Neuronal stem cell (in vitro differentiated cells): ENCODE results near the gene CDA.

Source experiments
- DNase-seq: peaks from one replicate; pipeline ENCODE4 v3.0.0-alpha.2; 2013; ENCODE audit warnings: low spot score
- H2AFZ ChIP-seq: one replicate; pipeline ENCODE4 v1.6.1; 2013; ENCODE audit warnings: mild to moderate bottlenecking, low read length, inconsistent platforms
- H2AK5ac ChIP-seq: 2 replicates; pipeline ENCODE4 v1.6.1; 2013; ENCODE audit warnings: low read depth, mild to moderate bottlenecking, inconsistent platforms, low read length, moderate library complexity, mixed read lengths
- H2BK120ac ChIP-seq: 2 replicates; pipeline ENCODE4 v1.6.1; 2013; ENCODE audit warnings: low read depth, mild to moderate bottlenecking, inconsistent platforms, low read length, moderate library complexity, mixed read lengths
- H2BK12ac ChIP-seq: one replicate; pipeline ENCODE4 v1.6.1; 2013; ENCODE audit warnings: low read length, inconsistent platforms
- H2BK15ac ChIP-seq: 2 replicates; pipeline ENCODE4 v1.6.1; 2013; ENCODE audit warnings: mild to moderate bottlenecking, low read length, inconsistent platforms, mixed read lengths
- H2BK5ac ChIP-seq: one replicate; pipeline ENCODE4 v1.6.1; 2013; ENCODE audit warnings: inconsistent platforms, mild to moderate bottlenecking, low read length, moderate library complexity
- H3K14ac ChIP-seq: one replicate; pipeline ENCODE4 v1.6.1; 2013; ENCODE audit warnings: low read length, inconsistent platforms
- H3K18ac ChIP-seq: 2 replicates; pipeline ENCODE4 v1.6.1; 2013; ENCODE audit warnings: low read length, inconsistent platforms
- H3K23ac ChIP-seq: 2 replicates; pipeline ENCODE4 v1.6.1; 2013; ENCODE audit warnings: low read depth, mild to moderate bottlenecking, mixed read lengths, low read length, inconsistent platforms; ENCODE audit not compliant: poor library complexity
- H3K27ac ChIP-seq: replicated peaks from 3 replicates; pipeline ENCODE4 v1.5.1; 2013; ENCODE audit warnings: low read length, inconsistent platforms
- H3K27me3 ChIP-seq, 3 experiments: 2 replicates each; pipeline ENCODE4 v1.6.1; 2013; ENCODE audit warnings: low read length in 3 of 3, mild to moderate bottlenecking in 2 of 3, inconsistent platforms in 1 of 3, low read depth in 1 of 3, mixed read lengths in 1 of 3, moderate library complexity in 1 of 3; ENCODE audit not compliant: control insufficient read depth in 3 of 3, insufficient read depth in 3 of 3
- H3K36me3 ChIP-seq, 2 donors: replicated peaks in 1 of 2; 2 replicates each; pipeline ENCODE4 v1.6.1; 2013; ENCODE audit warnings: low read length in 2 of 2; ENCODE audit not compliant: control insufficient read depth in 2 of 2, insufficient read depth in 2 of 2
- H3K4ac ChIP-seq: 2 replicates; pipeline ENCODE4 v1.6.1; 2013; ENCODE audit warnings: inconsistent platforms, mild to moderate bottlenecking, low read length, moderate library complexity
- H3K4me1 ChIP-seq, 2 donors: 1 replicate in 1 of 2; 2 replicates in 1 of 2; pipeline ENCODE4 v1.6.1; 2013; ENCODE audit warnings: low read length in 2 of 2, low read depth in 1 of 2; ENCODE audit not compliant: control insufficient read depth in 2 of 2, insufficient read depth in 1 of 2
- H3K4me2 ChIP-seq: one replicate; pipeline ENCODE4 v1.6.1; 2013; ENCODE audit warnings: mild to moderate bottlenecking, low read length, inconsistent platforms; ENCODE audit not compliant: insufficient read depth, poor library complexity, severe bottlenecking
- H3K4me3 ChIP-seq, 2 donors: 2 replicates each; pipeline ENCODE4 v1.5.1; 2013; ENCODE audit warnings: low read length in 2 of 2, mild to moderate bottlenecking in 2 of 2, inconsistent platforms in 1 of 2, moderate library complexity in 1 of 2
- H3K79me1 ChIP-seq: one replicate; pipeline ENCODE4 v1.6.1; 2013; ENCODE audit warnings: low read depth, mild to moderate bottlenecking, inconsistent platforms, low read length, moderate library complexity
- H3K9ac ChIP-seq: one replicate; pipeline ENCODE4 v1.6.1; 2013; ENCODE audit warnings: mild to moderate bottlenecking, low read depth, low read length, inconsistent platforms; ENCODE audit not compliant: poor library complexity
- H3K9me3 ChIP-seq, 2 donors: replicated peaks in 1 of 2; 2 replicates each; pipeline versions ENCODE3 to v1.6.1; 2013; ENCODE audit warnings: low read length in 2 of 2, mild to moderate bottlenecking in 2 of 2, inconsistent platforms in 1 of 2, low read depth in 1 of 2, mixed read lengths in 1 of 2, moderate library complexity in 1 of 2; ENCODE audit not compliant: control insufficient read depth in 2 of 2, insufficient read depth in 1 of 2
- H4K8ac ChIP-seq: one replicate; pipeline ENCODE4 v1.6.1; 2013; ENCODE audit warnings: low read depth, mild to moderate bottlenecking, inconsistent platforms, low read length, moderate library complexity
- H4K91ac ChIP-seq: one replicate; pipeline ENCODE4 v1.6.1; 2013; ENCODE audit warnings: low read length, low read depth, mild to moderate bottlenecking, inconsistent platforms; ENCODE audit not compliant: poor library complexity
- WGBS, 2 donors: extraction: QIAGEN DNeasy Blood & Tissue Kit; methylation state at CpG; one replicate each; pipeline ENCODE4 v1.1.7; 2013; ENCODE audit warnings: missing lambda C conversion rate in 2 of 2, mixed read lengths in 1 of 2; ENCODE audit not compliant: insufficient read length in 2 of 2, insufficient replicate concordance in 1 of 2; ENCODE audit errors: extremely low coverage in 2 of 2; 5-methylcytosine and 5-hydroxymethylcytosine counted together

CDA gene

GRCh38 chr1:20586953-20587660 is 1.8 kb upstream of the CDA start:
- H2AFZ ChIP-seq = no peak overlapping the region
- H3K4me1 ChIP-seq = peaks cover 0 to 10% of the 10 kb centered on the region in 2 donors
- DNase-seq = no peak
- no peak overlapping the region for H2BK5ac ChIP-seq
- peak overlapping the region; percentile 77 for H2AK5ac ChIP-seq
- no peak overlapping the region for H4K8ac ChIP-seq
- H3K27me3 ChIP-seq = peaks cover 0 to 30% (median 0%) of the 10 kb centered on the region in 3 experiments
- H3K9ac ChIP-seq = no peak overlapping the region
- H2BK120ac ChIP-seq = no peak overlapping the region
- peak overlapping the region; percentile 47 for H3K14ac ChIP-seq
- H3K36me3 ChIP-seq = no peaks in the 10 kb centered on the region
- no peak overlapping the region for H2BK15ac ChIP-seq
- peak overlapping the region; percentile 90 for H3K23ac ChIP-seq
- no peaks in the 10 kb centered on the region for H3K79me1 ChIP-seq
- no peak overlapping the region for H3K4me2 ChIP-seq
- no peak overlapping the region for H3K4me3 ChIP-seq
- no peak overlapping the region for H3K27ac ChIP-seq
- H3K4ac ChIP-seq = no peak overlapping the region
- no peaks in the 10 kb centered on the region for H3K9me3 ChIP-seq
- H4K91ac ChIP-seq = no peak overlapping the region
- H2BK12ac ChIP-seq = no peak overlapping the region
- peak overlapping the region; percentile 8 for H3K18ac ChIP-seq
- WGBS, 2 donors = no CpG with 5 or more reads among the region's 10 CpGs

- Histone ChIP-seq H3K9me3 (no peaks in the 10 kb centered on the region), H3K4ac (no peak overlapping the region), H4K8ac (no peak overlapping the region), H2BK12ac (no peak overlapping the region), H2BK120ac (no peak overlapping the region), H3K36me3 (no peaks in the 10 kb centered on the region), H3K27ac (no peak overlapping the region), H2AK5ac (peak overlapping the region; percentile 77), H3K4me2 (no peak overlapping the region), H3K27me3 (peaks cover 0 to 30% (median 0%) of the 10 kb centered on the region in 3 experiments), H3K4me3 (no peak overlapping the region), H3K18ac (no peak overlapping the region), H3K9ac (peak overlapping the region; percentile 5), H2BK15ac (no peak overlapping the region), H3K79me1 (no peaks in the 10 kb centered on the region), H4K91ac (no peak overlapping the region), H2AFZ (no peak overlapping the region), H3K23ac (no peak overlapping the region), H3K14ac (no peak overlapping the region), H3K4me1 (peaks cover 0 to 10% of the 10 kb centered on the region in 2 donors), H2BK5ac (no peak overlapping the region)
- WGBS, 2 donors = no CpG with 5 or more reads among the region's 2 CpGs
- DNase-seq = no peak
These were observed 1.2 kb upstream of the CDA start for GRCh38 chr1:20587661-20588053.

GRCh38 chr1:20589331-20590278 is 708 bp downstream of the CDA start:
- Histone ChIP-seq H3K4me1 (peaks cover 0 to 10% of the 10 kb centered on the region in 2 donors), H3K36me3 (no peaks in the 10 kb centered on the region), H3K27me3 (peaks cover 0 to 43% (median 0%) of the 10 kb centered on the region in 3 experiments), H3K9me3 (no peaks in the 10 kb centered on the region), H3K18ac (peak overlapping the region; percentile 89), H3K4ac (no peak overlapping the region), H3K4me2 (no peak overlapping the region), H4K91ac (no peak overlapping the region), H3K79me1 (peaks cover 2% of the 10 kb centered on the region), H2BK15ac (peak overlapping the region; percentile 69), H2AK5ac (peak overlapping the region; percentile 85), H3K23ac (peak overlapping the region; percentile 83), H2BK5ac (peak overlapping the region; percentile 88), H3K9ac (no peak overlapping the region), H4K8ac (peak overlapping the region; percentile 56), H2BK12ac (no peak overlapping the region), H2AFZ (no peak overlapping the region), H2BK120ac (peak overlapping the region; percentile 63), H3K14ac (peak overlapping the region; percentile 1), H3K27ac (no peak overlapping the region), H3K4me3 (no peak overlapping the region)
- no peak for DNase-seq
- no CpG with 5 or more reads among the region's 24 CpGs for WGBS, 2 donors

GRCh38 chr1:20590306-20590777 is 1.4 kb downstream of the CDA start:
- H3K4me1 ChIP-seq = peaks cover 0 to 10% of the 10 kb centered on the region in 2 donors
- no peak overlapping the region for H4K91ac ChIP-seq
- H2AFZ ChIP-seq = no peak overlapping the region
- no peak overlapping the region for H2BK15ac ChIP-seq
- H2BK12ac ChIP-seq = no peak overlapping the region
- H2AK5ac ChIP-seq = no peak overlapping the region
- H3K18ac ChIP-seq = no peak overlapping the region
- no peak overlapping the region for H3K9ac ChIP-seq
- no peak overlapping the region for H3K4me2 ChIP-seq
- H3K27ac ChIP-seq = no peak overlapping the region
- no peak for DNase-seq
- H2BK5ac ChIP-seq = no peak overlapping the region
- H3K9me3 ChIP-seq = no peaks in the 10 kb centered on the region
- no peak overlapping the region for H4K8ac ChIP-seq
- peaks cover 2% of the 10 kb centered on the region for H3K79me1 ChIP-seq
- peaks cover 0 to 43% (median 0%) of the 10 kb centered on the region in 3 experiments for H3K27me3 ChIP-seq
- no peak overlapping the region for H2BK120ac ChIP-seq
- H3K14ac ChIP-seq = no peak overlapping the region
- WGBS, 2 donors = no CpG with 5 or more reads among the region's 7 CpGs
- H3K4ac ChIP-seq = no peak overlapping the region
- no peaks in the 10 kb centered on the region for H3K36me3 ChIP-seq
- H3K4me3 ChIP-seq = no peak overlapping the region
- H3K23ac ChIP-seq = no peak overlapping the region
